Measurements from ENCODE around the gene ADD1. TPM values are rescaled to one million over a fixed set of nuclear protein-coding genes. Genes with fewer than 3 reads are reported as not detected.

The ADD1 gene
- total RNA-seq, 1 experiment from 2014 or later: 139 TPM

- no peaks in the 10 kb centered on the region for H3K27me3 ChIP-seq
- peaks cover 3% of the 10 kb centered on the region; the same call in 1 of the 2 replicates for H3K36me3 ChIP-seq
- H3K4me1 ChIP-seq: peaks cover 8% of the 10 kb centered on the region; the same call in 1 of the 2 replicates
- DNase-seq: no peak
- no peak overlapping the region for H3K4me3 ChIP-seq
- H3K27ac ChIP-seq: no peak overlapping the region
- H3K9me3 ChIP-seq (replicated peaks): no peaks in the 10 kb centered on the region
Measured at GRCh38 chr4:2849267-2850152, 5.9 kb downstream of the ADD1 start.

DNA sequence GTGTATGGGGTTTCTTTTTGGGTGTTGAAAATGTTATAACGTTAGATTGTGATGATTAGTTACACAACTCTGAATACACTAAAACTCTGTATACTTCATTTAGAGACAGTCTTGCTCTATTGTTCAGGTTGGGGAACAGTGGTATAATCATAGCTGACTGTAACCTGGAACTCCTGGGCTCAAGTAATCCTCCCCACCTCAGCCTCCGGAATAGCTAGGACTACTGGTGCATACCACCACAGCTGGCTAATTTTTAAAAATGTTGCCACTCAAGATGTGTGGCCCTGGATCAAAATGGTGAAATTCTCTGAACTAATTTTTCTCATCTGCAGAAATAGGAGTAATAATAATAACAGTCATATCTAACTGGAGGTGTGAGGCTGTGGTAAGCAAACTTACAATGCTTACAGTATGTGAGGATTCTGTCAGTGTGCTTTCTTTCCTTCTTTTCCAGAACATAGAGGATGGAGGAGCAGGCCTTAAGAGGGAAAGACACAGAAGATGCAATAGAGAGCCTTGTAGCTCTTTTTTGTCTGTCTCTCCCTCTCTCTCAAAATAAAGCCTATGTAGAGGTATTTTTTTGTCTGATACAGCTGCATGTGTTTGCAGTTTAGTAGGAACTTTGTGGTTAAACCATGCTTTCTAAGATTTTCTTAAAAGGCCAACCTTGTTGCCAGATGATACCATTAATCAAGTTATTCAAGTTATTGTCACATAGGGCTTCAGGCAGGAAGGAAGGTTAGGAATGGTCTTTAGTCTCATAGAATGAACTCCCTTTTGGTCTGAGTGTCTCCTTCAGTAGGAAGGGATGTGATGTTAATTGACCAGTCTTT is 7.5 kb downstream of the ADD1 start:
- Histone ChIP-seq H3K4me3 (no peak overlapping the region), H3K4me1 (peaks cover 8% of the 10 kb centered on the region; the same call in 1 of the 2 replicates), H3K27ac (no peak overlapping the region), H3K36me3 (peaks cover 11% of the 10 kb centered on the region), H3K9me3 (replicated peaks) (no peaks in the 10 kb centered on the region), H3K27me3 (no peaks in the 10 kb centered on the region)
- DNase-seq: peak in 1 of 2 experiments; percentile 35

- H3K27ac ChIP-seq: no peak overlapping the region
- H3K4me1 ChIP-seq: peaks cover 8% of the 10 kb centered on the region; the same call in 1 of the 2 replicates
- no peaks in the 10 kb centered on the region for H3K9me3 ChIP-seq (replicated peaks)
- no peak overlapping the region for H3K4me3 ChIP-seq
- peaks cover 14% of the 10 kb centered on the region for H3K36me3 ChIP-seq
- DNase-seq: no peak
- H3K27me3 ChIP-seq: no peaks in the 10 kb centered on the region
Measured at GRCh38 chr4:2852481-2852921, 8.9 kb downstream of the ADD1 start.

- H3K4me1 ChIP-seq: peaks cover 27% of the 10 kb centered on the region
- no peak overlapping the region for H3K4me3 ChIP-seq
- no peaks in the 10 kb centered on the region for H3K27me3 ChIP-seq
- H3K27ac ChIP-seq: no peak overlapping the region
- peaks cover 16% of the 10 kb centered on the region for H3K36me3 ChIP-seq
- no peaks in the 10 kb centered on the region for H3K9me3 ChIP-seq (replicated peaks)
- no peak for DNase-seq
Measured at GRCh38 chr4:2855584-2855983, 11.9 kb downstream of the ADD1 start.

GRCh38 chr4:2856266-2856665 is 12.6 kb downstream of the ADD1 start:
- H3K27me3 ChIP-seq: no peaks in the 10 kb centered on the region
- no peaks in the 10 kb centered on the region for H3K9me3 ChIP-seq (replicated peaks)
- H3K4me3 ChIP-seq: no peak overlapping the region
- H3K36me3 ChIP-seq: peaks cover 13% of the 10 kb centered on the region
- H3K27ac ChIP-seq: no peak overlapping the region
- peaks cover 28% of the 10 kb centered on the region for H3K4me1 ChIP-seq
- no peak for DNase-seq

- H3K9me3 ChIP-seq (replicated peaks): no peaks in the 10 kb centered on the region
- no peak overlapping the region for H3K4me3 ChIP-seq
- DNase-seq: no peak
- H3K27ac ChIP-seq: no peak overlapping the region
- peaks cover 13% of the 10 kb centered on the region for H3K36me3 ChIP-seq
- H3K4me1 ChIP-seq: peaks cover 30% of the 10 kb centered on the region
- no peaks in the 10 kb centered on the region for H3K27me3 ChIP-seq
Measured at GRCh38 chr4:2857349-2857927, 13.8 kb downstream of the ADD1 start.

GRCh38 chr4:2858451-2859217 is 15.0 kb downstream of the ADD1 start:
- Histone ChIP-seq H3K4me1 (peaks cover 30% of the 10 kb centered on the region), H3K4me3 (no peak overlapping the region), H3K27ac (no peak overlapping the region), H3K36me3 (peaks cover 13% of the 10 kb centered on the region), H3K27me3 (no peaks in the 10 kb centered on the region), H3K9me3 (replicated peaks) (no peaks in the 10 kb centered on the region)
- peak in 1 of 2 experiments; percentile 47 for DNase-seq

GRCh38 chr4:2859514-2859913 is 15.9 kb downstream of the ADD1 start:
- DNase-seq: no peak
- no peak overlapping the region for H3K4me3 ChIP-seq
- H3K27me3 ChIP-seq: no peaks in the 10 kb centered on the region
- no peaks in the 10 kb centered on the region for H3K9me3 ChIP-seq (replicated peaks)
- no peak overlapping the region for H3K27ac ChIP-seq
- peaks cover 30% of the 10 kb centered on the region for H3K4me1 ChIP-seq
- peaks cover 13% of the 10 kb centered on the region for H3K36me3 ChIP-seq

DNA sequence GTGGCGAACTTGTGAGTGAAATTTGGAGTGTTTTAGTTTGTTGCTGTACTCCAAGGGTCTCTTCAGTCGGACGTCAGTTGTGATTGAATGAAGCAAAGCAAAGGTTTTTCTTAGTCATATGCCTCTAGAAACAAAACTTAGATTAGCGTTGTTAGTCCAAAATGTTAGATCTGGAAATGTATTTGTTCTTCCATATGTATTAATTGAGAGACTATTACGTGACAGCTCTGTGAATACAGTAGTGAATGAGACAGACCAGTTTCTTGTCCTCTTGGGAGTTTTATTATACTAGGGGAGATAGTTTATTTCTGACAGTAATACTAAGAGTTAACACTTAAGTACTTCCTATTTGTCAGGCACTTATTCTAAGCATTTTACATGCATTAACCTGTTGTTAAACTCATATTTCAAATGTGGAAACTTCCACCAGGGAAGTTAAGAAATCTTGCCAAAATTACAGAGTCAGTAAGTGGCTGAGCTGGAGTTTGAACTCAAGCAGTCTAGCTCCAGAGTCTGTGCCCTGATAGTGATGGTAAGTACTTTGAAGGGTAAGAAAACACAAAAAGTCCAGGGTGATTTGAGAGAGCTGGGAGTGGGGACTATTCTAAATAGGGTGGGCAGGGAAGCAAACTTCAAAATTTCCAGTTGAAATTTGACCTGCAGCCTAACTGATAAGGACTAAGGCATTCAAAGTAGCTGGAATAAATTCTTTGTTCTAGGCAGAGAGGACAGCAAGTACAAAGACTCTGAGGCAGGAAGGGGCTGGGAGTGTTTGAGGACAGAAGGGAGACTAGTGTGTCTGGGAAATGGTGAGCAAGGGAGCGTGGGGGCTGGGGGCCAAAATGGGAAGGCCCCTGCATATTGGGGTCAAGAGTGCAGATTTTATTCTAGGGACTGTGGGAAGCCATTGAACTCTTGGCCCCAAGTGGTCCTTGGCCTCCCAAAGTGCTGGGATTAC is 17.0 kb downstream of the ADD1 start:
- no peaks in the 10 kb centered on the region for H3K27me3 ChIP-seq
- DNase-seq: peak in 1 of 2 experiments; percentile 39
- H3K4me3 ChIP-seq: no peak overlapping the region
- no peaks in the 10 kb centered on the region for H3K9me3 ChIP-seq (replicated peaks)
- no peak overlapping the region for H3K27ac ChIP-seq
- peaks cover 32% of the 10 kb centered on the region for H3K4me1 ChIP-seq
- H3K36me3 ChIP-seq: peaks cover 6% of the 10 kb centered on the region; the same call in 1 of the 2 replicates

DNA sequence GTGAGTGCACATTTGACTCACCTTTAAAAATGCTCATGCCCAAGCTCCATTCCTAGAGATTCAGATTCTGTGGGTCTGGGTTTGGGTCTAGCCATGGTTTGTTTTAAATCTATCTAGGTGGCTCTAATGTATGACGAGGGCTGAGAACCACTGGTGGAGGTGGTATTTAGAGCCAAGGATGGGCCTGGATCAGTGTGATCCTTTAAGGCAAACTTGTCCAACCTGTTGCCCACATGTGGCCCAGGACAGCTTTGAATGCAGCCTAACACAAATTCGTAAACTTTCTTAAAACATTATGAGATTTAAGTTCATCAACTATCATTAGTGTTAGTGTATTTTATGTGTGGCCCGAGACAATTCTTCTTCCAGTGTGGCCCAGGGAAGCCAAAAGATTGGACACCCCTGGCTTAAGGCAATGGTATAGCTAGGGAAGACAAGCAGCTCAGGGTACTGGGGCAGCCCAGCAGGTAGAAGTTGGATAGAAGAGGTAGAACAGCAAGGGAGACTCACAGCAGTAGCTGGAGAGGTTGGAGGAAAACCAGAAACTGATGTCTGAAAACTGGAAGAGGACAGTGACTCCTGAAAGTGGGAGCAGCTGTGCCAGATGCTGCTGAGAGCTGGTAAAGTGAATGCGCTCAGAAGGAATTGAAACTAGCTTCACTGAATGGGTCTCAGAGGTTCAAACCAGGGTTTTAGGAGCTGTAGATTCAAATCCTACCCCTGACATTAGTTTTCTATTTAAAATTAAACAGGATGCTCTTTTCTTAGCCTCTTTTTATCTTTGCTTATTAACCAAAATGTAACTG is 18.2 kb downstream of the ADD1 start:
- Histone ChIP-seq H3K9me3 (replicated peaks) (no peaks in the 10 kb centered on the region), H3K27ac (no peak overlapping the region), H3K4me3 (no peak overlapping the region), H3K27me3 (no peaks in the 10 kb centered on the region), H3K4me1 (peaks cover 32% of the 10 kb centered on the region), H3K36me3 (peaks cover 5% of the 10 kb centered on the region; the same call in 1 of the 2 replicates)
- DNase-seq: no peak

DNA sequence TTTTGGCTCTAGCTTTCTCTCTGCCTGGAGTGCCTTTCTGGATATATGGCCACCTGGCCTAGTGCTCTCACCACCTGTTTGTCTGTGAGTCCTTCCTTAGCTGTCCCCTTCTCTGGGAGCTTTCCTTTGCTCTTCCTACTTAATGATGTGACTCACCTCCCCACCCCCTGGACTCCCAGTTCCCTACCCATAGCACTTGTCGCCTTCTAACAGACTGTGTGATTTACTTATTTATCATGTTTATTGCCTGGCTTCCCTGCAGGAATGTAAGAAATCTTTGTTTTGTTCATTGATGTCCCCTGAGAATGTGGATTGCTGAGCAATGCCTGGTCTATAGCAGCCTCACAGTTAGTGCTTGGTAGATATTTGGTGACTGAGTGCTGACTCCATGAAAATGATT is 18.9 kb downstream of the ADD1 start:
- no peak overlapping the region for H3K27ac ChIP-seq
- H3K27me3 ChIP-seq: no peaks in the 10 kb centered on the region
- H3K9me3 ChIP-seq (replicated peaks): no peaks in the 10 kb centered on the region
- DNase-seq: no peak
- peaks cover 36% of the 10 kb centered on the region for H3K4me1 ChIP-seq
- peaks cover 3% of the 10 kb centered on the region; the same call in 1 of the 2 replicates for H3K36me3 ChIP-seq
- no peak overlapping the region for H3K4me3 ChIP-seq

- no peak overlapping the region for H3K4me3 ChIP-seq
- H3K4me1 ChIP-seq: peaks cover 36% of the 10 kb centered on the region
- no peak for DNase-seq
- no peak overlapping the region for H3K27ac ChIP-seq
- no peaks in the 10 kb centered on the region for H3K9me3 ChIP-seq (replicated peaks)
- no peaks in the 10 kb centered on the region for H3K27me3 ChIP-seq
- H3K36me3 ChIP-seq: peaks cover 3% of the 10 kb centered on the region; the same call in 1 of the 2 replicates
Measured at GRCh38 chr4:2863649-2864048, 20.0 kb downstream of the ADD1 start.
